Ovary (tissue), 9 donors: Measurements from ENCODE around the gene KIF26B. TPM values are rescaled to one million over a fixed set of nuclear protein-coding genes. Genes with fewer than 3 reads are reported as not detected.

Source experiments
- DNase-seq, 5 donors: peaks; one replicate each; pipeline ENCODE4 v3.0.0-alpha.2; 2019 to 2020
- H3K27ac ChIP-seq, 2 donors: fragments of 200-600 bp; one replicate each; pipeline versions ENCODE4 v1.5.1 to v1.8.0; 2019 to 2022
- H3K27me3 ChIP-seq: fragments of 200-600 bp; one replicate; pipeline ENCODE4 v1.8.0; 2022
- H3K36me3 ChIP-seq: fragments of 200-600 bp; sonication (generic); one replicate; pipeline ENCODE4 v1.5.1; 2019
- H3K4me1 ChIP-seq: one replicate; pipeline ENCODE4 v1.8.1; 2013; ENCODE audit warnings: mild to moderate bottlenecking, moderate library complexity; ENCODE audit not compliant: insufficient read depth
- H3K4me3 ChIP-seq: fragments of 200-600 bp; sonication (generic); one replicate; pipeline ENCODE4 v1.5.1; 2017
- H3K9me3 ChIP-seq, 2 donors: fragments of 200-600 bp in 1 of 2; sonication (generic) in 1 of 2; one replicate each; pipeline versions ENCODE4 v1.5.1 to v1.8.1; 2013 to 2019; ENCODE audit warnings: mild to moderate bottlenecking in 1 of 2, moderate library complexity in 1 of 2
- EP300 ChIP-seq: sonication (generic); formaldehyde crosslinking; IDR thresholded peaks from one replicate; pipeline ENCODE4 v1.6.1; 2017; ENCODE audit warnings: antibody characterized with exemption
- POLR2A ChIP-seq: fragments of 450-650 bp; IDR thresholded peaks from one replicate; pipeline ENCODE4 v1.6.1; 2017; ENCODE audit warnings: antibody characterized with exemption, mild to moderate bottlenecking, moderate library complexity
- WGBS, 3 donors: extraction: QIAGEN DNeasy Blood & Tissue Kit in 1 of 3; methylation state at CpG; one replicate each; pipeline versions ENCODE4 v1.1.5 to v1.1.7; 2013 to 2017; 5-methylcytosine and 5-hydroxymethylcytosine counted together
- intact Hi-C, 4 donors: fragments of 100-400 bp; cut with DNase I; formaldehyde crosslinking; loops; one replicate each; pipeline versions ENCODE4 v1.11.0 to v1.15.1; 2022 to 2023
- polyA plus RNA-seq, 2 donors: library from polyadenylated mRNA; stranded (reverse); fragments of 200-250 nt in 1 of 2; fragments of 350-450 nt in 1 of 2; fragmentation: Illumina TruSeq in 1 of 2; extraction: RNeasy Lipid Tissue Mini Kit (QIAGEN cat#74804) in 1 of 2; gene quantifications; one replicate each; pipeline ENCODE4 v1.2.3, GENCODE V29; 2013 to 2014
- total RNA-seq, 7 donors: library from RNA; depleted of rRNA in 2 of 7; stranded (reverse); fragments of >200 nt in 2 of 7; fragmentation: NEBNext Ultra II Directional in 3 of 7; extraction: Animal tissue kit (Norgen Biotek cat#: 25700) in 3 of 7; gene quantifications; one replicate each; pipeline versions ENCODE4 v1.1.0 to v1.2.4, GENCODE V29; 2016 to 2023
- TF ChIP-seq, protein P1 (sequence below), 3 donors: fragments of 450-650 bp in 2 of 3; fragments of 200-600 bp in 1 of 3; IDR thresholded peaks; one replicate each; pipeline versions ENCODE4 v1.5.1 to v1.8.0; 2016 to 2022; ENCODE audit warnings: antibody characterized with exemption in 3 of 3, mild to moderate bottlenecking in 1 of 3
- donor health status: DM: no; HTN: no; CAD: no; lungs with moderate emphysema.
- donor health status: DM: no; HTN: no; CAD: no.
- donor health status: Bipolar disorder and iron deficiency.
- donor health status: DM: yes; HTN: yes; CAD: no.
- donor health status: DM: no; HTN: no; CAD: no.
- donor health status: DM: yes; HTN: yes; CAD: no.

KIF26B gene
- total and polyA plus RNA-seq, 9 donors = 0.28 to 4.0 (median 0.54) TPM

DNA sequence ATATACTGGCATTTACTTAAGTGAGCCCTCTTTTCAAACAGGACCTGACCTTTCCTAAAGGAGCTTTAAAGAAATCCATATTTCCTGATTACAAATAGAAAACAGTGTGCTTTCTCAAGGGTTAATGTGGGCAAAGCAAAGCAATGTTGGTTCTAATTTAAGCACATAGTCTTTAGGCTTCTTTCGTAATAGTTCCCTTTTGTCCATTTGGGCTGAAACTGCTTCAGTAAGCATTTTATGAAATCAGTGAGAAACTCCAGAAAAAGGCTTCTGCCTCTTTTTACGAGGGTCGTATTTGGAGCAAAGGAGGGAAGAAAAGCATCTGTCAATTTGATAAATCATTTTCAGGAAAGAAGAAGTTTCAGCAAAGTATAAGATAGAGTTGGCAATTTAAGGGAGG lies 331.2 kb downstream of the KIF26B start:
- Histone ChIP-seq H3K36me3 (no peaks in the 10 kb centered on the region), H3K4me1 (no peaks in the 10 kb centered on the region), H3K9me3 (no peaks in the 10 kb centered on the region), H3K27me3 (no peaks in the 10 kb centered on the region), H3K4me3 (no peak overlapping the region), H3K27ac (no peak overlapping the region)
- TF ChIP-seq POLR2A = no peak
- no peak for TF ChIP-seq EP300
- TF ChIP-seq, protein P1, sequence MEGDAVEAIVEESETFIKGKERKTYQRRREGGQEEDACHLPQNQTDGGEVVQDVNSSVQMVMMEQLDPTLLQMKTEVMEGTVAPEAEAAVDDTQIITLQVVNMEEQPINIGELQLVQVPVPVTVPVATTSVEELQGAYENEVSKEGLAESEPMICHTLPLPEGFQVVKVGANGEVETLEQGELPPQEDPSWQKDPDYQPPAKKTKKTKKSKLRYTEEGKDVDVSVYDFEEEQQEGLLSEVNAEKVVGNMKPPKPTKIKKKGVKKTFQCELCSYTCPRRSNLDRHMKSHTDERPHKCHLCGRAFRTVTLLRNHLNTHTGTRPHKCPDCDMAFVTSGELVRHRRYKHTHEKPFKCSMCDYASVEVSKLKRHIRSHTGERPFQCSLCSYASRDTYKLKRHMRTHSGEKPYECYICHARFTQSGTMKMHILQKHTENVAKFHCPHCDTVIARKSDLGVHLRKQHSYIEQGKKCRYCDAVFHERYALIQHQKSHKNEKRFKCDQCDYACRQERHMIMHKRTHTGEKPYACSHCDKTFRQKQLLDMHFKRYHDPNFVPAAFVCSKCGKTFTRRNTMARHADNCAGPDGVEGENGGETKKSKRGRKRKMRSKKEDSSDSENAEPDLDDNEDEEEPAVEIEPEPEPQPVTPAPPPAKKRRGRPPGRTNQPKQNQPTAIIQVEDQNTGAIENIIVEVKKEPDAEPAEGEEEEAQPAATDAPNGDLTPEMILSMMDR (IDR thresholded peaks at IDR 0.05) = no peak
- intact Hi-C loops = no loop called here
- WGBS, 3 donors = 47 to 54% (median 48%) methylated on average over 3 of the region's 3 CpGs
- no peak for DNase-seq

DNA sequence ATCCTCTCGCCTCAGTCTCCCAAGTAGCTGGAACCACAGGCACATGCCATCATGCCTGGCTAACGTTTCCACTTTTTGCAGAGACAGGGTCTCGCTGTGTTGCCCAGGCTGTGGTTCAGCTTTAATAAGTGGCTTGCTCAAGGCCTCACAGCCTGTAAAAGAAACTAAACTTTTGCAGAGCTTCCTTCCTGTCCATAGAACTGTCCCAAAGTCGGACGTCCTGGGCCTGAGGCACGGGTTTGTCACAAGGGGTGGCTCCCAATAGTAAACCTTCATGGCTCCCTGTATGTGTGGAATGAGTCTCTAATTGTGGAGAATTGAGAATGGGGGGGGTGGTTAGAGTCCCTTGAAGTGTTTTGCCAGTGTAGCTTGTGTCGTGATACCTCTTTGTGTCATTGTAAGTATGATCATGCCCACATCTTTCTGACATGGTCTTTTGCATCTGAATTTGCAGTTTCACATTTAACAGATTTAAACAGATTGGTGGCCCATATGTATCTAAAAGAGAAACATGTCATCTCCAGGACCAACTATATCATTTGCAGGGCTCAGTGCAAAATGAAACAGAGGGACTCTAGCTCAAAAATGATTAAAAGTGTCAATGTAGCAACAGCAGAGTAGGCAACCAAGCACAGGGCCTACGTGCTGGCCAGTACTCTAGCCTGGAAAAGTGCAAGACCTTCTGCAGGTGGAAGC lies 332.1 kb downstream of the KIF26B start:
- H3K4me1 ChIP-seq = no peaks in the 10 kb centered on the region
- H3K4me3 ChIP-seq = no peak overlapping the region
- no peak overlapping the region for H3K27ac ChIP-seq
- TF ChIP-seq EP300 (no peak), POLR2A (no peak)
- TF ChIP-seq, protein P1 (IDR thresholded peaks at IDR 0.05) = no peak
- H3K9me3 ChIP-seq = no peaks in the 10 kb centered on the region
- intact Hi-C loops = no loop called here
- DNase-seq = no peak
- 86 to 90% (median 90%) methylated on average over 8 of the region's 8 CpGs for WGBS, 3 donors
- H3K36me3 ChIP-seq = no peaks in the 10 kb centered on the region
- H3K27me3 ChIP-seq = no peaks in the 10 kb centered on the region

DNA sequence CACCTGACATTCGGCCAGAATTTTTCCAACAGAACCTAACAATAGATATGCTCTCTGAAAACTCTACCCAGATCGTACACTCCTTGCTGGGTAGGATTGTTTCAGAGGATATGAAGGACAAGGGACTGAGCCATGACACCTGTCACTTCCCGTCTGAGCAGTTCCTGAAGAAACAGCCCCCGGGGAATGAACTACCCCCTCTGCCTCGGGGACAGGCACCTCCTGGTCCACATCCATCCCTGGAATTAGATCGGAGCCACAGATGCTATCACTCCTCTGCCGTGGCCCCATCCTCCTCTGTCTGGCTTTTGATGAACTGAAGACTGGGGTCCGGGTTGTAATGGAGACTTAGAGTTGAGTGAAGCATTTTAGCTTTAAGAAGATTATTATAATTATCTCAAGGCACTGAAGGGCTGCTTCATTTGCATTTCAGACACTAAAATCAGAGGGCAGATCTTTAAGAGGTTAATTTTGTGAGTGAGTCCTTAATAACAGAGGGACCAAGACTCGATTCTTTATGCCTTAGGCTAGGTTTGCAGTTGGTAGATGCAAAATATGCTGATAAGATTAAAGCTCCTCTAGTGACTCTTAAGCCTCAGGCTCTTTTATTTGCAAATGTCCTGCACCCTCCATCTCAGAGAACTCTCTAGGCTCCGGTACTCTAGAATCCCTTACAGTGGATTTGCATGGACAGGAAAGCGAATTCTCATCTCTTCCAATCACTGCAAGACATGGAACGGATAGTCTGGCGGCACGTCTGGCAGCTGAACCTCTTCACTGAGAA lies 333.8 kb downstream of the KIF26B start:
- WGBS, 3 donors = 82 to 85% (median 82%) methylated on average over 14 of the region's 14 CpGs

DNA sequence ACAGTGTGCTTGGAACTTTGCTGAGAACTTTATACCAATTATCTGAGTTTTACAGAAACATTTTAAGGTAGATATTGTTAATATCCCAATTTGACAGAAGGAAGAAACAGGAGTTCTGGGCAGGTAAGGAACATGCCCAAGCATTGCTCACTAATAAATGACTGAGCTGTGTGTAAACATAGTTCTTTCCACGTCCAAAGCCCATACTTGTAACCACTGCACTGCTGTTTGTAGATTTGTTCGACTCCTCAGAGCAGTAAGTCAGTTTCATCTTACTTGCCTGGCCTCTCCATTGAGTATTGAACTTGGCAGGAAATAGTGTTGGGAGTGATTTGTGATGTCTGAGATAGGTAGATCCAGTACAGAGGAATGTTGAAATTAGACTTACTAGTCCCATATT lies 335.1 kb downstream of the KIF26B start:
- H3K4me3 ChIP-seq = no peak overlapping the region
- H3K27ac ChIP-seq = no peak overlapping the region
- H3K36me3 ChIP-seq = no peaks in the 10 kb centered on the region
- H3K27me3 ChIP-seq = no peaks in the 10 kb centered on the region
- no peaks in the 10 kb centered on the region for H3K9me3 ChIP-seq
- H3K4me1 ChIP-seq = no peaks in the 10 kb centered on the region
- no peak for DNase-seq
- 59 to 63% (median 60%) methylated on average over 2 of the region's 2 CpGs for WGBS, 3 donors
- intact Hi-C loops = no loop called here
- TF ChIP-seq, protein P1 (IDR thresholded peaks at IDR 0.05) = no peak
- TF ChIP-seq POLR2A = no peak

More for the DNA sequence above, 333.8 kb downstream of the KIF26B start:
- intact Hi-C loops = no loop called here
- Histone ChIP-seq H3K27ac (no peak overlapping the region), H3K27me3 (no peaks in the 10 kb centered on the region), H3K4me1 (no peaks in the 10 kb centered on the region), H3K36me3 (no peaks in the 10 kb centered on the region), H3K9me3 (no peaks in the 10 kb centered on the region), H3K4me3 (no peak overlapping the region)
- TF ChIP-seq EP300 (no peak), POLR2A (no peak)
- TF ChIP-seq, protein P1 (IDR thresholded peaks at IDR 0.05) = no peak
- DNase-seq = no peak
